Ovary (tissue), 9 donors: ENCODE measurements around the gene EIF2D. TPM values are rescaled to one million over a fixed set of nuclear protein-coding genes. Genes with fewer than 3 reads are reported as not detected.

Source experiments
- DNase-seq, 5 donors: peaks; one replicate each; pipeline ENCODE4 v3.0.0-alpha.2; 2019 to 2020
- H3K27ac ChIP-seq, 2 donors: fragments of 200-600 bp; one replicate each; pipeline versions ENCODE4 v1.5.1 to v1.8.0; 2019 to 2022
- H3K27me3 ChIP-seq: fragments of 200-600 bp; one replicate; pipeline ENCODE4 v1.8.0; 2022
- H3K36me3 ChIP-seq: fragments of 200-600 bp; sonication (generic); one replicate; pipeline ENCODE4 v1.5.1; 2019
- H3K4me1 ChIP-seq: one replicate; pipeline ENCODE4 v1.8.1; 2013; ENCODE audit warnings: mild to moderate bottlenecking, moderate library complexity; ENCODE audit not compliant: insufficient read depth
- H3K4me3 ChIP-seq: fragments of 200-600 bp; sonication (generic); one replicate; pipeline ENCODE4 v1.5.1; 2017
- H3K9me3 ChIP-seq, 2 donors: fragments of 200-600 bp in 1 of 2; sonication (generic) in 1 of 2; one replicate each; pipeline versions ENCODE4 v1.5.1 to v1.8.1; 2013 to 2019; ENCODE audit warnings: mild to moderate bottlenecking in 1 of 2, moderate library complexity in 1 of 2
- CTCF ChIP-seq, 3 donors: fragments of 450-650 bp in 2 of 3; fragments of 200-600 bp in 1 of 3; IDR thresholded peaks; one replicate each; pipeline versions ENCODE4 v1.5.1 to v1.8.0; 2016 to 2022; ENCODE audit warnings: antibody characterized with exemption in 3 of 3, mild to moderate bottlenecking in 1 of 3
- EP300 ChIP-seq: sonication (generic); formaldehyde crosslinking; IDR thresholded peaks from one replicate; pipeline ENCODE4 v1.6.1; 2017; ENCODE audit warnings: antibody characterized with exemption
- POLR2A ChIP-seq: fragments of 450-650 bp; IDR thresholded peaks from one replicate; pipeline ENCODE4 v1.6.1; 2017; ENCODE audit warnings: antibody characterized with exemption, mild to moderate bottlenecking, moderate library complexity
- WGBS, 3 donors: extraction: QIAGEN DNeasy Blood & Tissue Kit in 1 of 3; methylation state at CpG; one replicate each; pipeline versions ENCODE4 v1.1.5 to v1.1.7; 2013 to 2017; 5-methylcytosine and 5-hydroxymethylcytosine counted together
- intact Hi-C, 4 donors: fragments of 100-400 bp; cut with DNase I; formaldehyde crosslinking; loops; one replicate each; pipeline versions ENCODE4 v1.11.0 to v1.15.1; 2022 to 2023
- polyA plus RNA-seq, 2 donors: library from polyadenylated mRNA; stranded (reverse); fragments of 200-250 nt in 1 of 2; fragments of 350-450 nt in 1 of 2; fragmentation: Illumina TruSeq in 1 of 2; extraction: RNeasy Lipid Tissue Mini Kit (QIAGEN cat#74804) in 1 of 2; gene quantifications; one replicate each; pipeline ENCODE4 v1.2.3, GENCODE V29; 2013 to 2014
- total RNA-seq, 7 donors: library from RNA; depleted of rRNA in 2 of 7; stranded (reverse); fragments of >200 nt in 2 of 7; fragmentation: NEBNext Ultra II Directional in 3 of 7; extraction: Animal tissue kit (Norgen Biotek cat#: 25700) in 3 of 7; gene quantifications; one replicate each; pipeline versions ENCODE4 v1.1.0 to v1.2.4, GENCODE V29; 2016 to 2023
- donor health status: DM: no; HTN: no; CAD: no; lungs with moderate emphysema.
- donor health status: DM: no; HTN: no; CAD: no.
- donor health status: Bipolar disorder and iron deficiency.
- donor health status: DM: yes; HTN: yes; CAD: no.
- donor health status: DM: no; HTN: no; CAD: no.
- donor health status: DM: yes; HTN: yes; CAD: no.

EIF2D gene
- total and polyA plus RNA-seq, 9 donors, result 46.4 to 90.0 (median 61.0) TPM

DNA sequence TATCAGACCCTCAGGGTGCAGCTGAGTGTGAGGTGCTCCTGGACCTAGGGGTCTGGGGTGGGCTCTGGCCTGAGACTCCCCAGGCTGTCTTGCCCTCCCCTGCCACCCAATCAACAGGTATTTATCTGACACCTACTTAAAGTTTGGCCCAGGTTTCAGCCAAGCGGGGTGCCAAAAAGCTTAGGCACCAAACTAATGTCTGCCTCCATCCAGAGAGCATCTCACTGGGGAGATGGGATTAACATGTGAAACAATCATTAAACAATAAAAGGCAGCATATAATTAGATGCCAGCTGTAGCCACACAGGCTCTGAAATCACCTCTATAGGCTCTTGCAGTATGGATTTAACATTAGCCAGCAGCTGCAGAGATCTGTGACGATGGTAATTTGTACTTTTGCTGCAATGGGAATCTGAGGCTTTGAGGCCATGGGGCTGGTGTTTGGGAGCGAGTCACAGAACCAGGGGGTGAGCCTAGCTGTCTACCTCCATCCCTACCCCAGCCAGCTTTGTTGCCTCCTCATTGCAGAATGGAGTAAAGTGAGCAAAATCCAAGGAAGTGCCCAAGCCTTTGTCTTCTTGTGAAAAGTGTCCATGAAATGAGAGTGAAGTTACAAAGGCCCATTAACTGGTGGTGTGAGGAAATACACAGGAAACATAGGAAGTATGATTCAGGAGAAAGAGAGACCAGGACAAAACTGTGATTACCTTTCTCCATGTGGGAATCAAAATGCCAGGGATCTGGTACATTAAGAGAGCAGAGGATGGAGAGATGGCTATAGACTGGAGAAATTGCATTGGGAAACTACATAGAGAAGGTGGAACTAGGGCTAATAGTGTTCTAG, 36.1 kb downstream of the EIF2D start:
- no peaks in the 10 kb centered on the region for H3K4me1 ChIP-seq
- no peaks in the 10 kb centered on the region for H3K36me3 ChIP-seq
- H3K9me3 ChIP-seq, result no peaks in the 10 kb centered on the region
- H3K27me3 ChIP-seq, result no peaks in the 10 kb centered on the region
- H3K4me3 ChIP-seq, result no peak overlapping the region
- no peak for DNase-seq
- no peak for TF ChIP-seq EP300
- TF ChIP-seq CTCF (IDR thresholded peaks at IDR 0.05), result no peak
- WGBS, 3 donors, result 97 to 98% (median 98%) methylated on average over 3 of the region's 3 CpGs
- intact Hi-C loops, result no loop called here
- no peak overlapping the region for H3K27ac ChIP-seq

DNA sequence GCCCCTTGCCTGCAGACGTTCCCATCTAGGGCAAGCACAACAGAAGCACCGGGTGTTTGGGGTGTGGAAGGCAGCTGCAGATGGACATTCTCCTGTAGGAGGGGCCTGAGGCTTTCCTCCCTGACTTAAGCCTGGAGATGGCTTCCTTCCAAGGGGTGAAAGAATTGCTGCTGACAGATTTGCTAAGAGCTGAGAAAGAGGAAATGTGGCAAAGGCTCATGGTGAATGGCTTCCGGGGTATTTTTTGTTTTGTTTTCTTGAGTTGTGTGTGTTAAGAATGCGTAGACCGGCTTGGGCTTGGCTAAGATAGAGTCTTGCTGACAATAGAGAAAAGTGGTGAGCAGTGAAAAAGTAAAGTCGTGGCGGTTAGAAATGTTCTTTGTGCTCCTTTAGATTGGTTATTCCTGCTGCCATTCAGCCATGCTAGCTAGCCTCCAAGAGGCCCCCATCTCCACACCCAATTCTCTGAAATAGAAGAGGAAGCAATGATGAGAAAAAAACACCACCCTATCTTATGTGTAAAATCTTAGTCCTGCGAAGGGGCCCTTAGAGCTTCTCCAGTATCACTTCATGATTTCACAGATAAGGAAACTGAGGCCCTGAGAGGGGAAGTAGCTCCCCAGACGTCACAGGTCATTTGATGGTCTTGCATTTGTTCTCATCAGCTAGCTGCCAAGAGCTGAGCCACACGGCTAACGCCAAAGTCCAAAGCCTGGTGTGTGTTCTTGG, 36.9 kb downstream of the EIF2D start:
- Histone ChIP-seq H3K36me3 (no peaks in the 10 kb centered on the region), H3K27me3 (no peaks in the 10 kb centered on the region), H3K9me3 (no peaks in the 10 kb centered on the region), H3K4me3 (no peak overlapping the region), H3K27ac (no peak overlapping the region), H3K4me1 (no peaks in the 10 kb centered on the region)
- TF ChIP-seq EP300 (no peak), CTCF (IDR thresholded peaks at IDR 0.05) (no peak), POLR2A (no peak)
- intact Hi-C loops, result no loop called here
- DNase-seq, result no peak
- WGBS, 3 donors, result 35 to 49% (median 42%) methylated on average over 11 of the region's 11 CpGs

GRCh38 chr1:206573762-206574161, 38.5 kb downstream of the EIF2D start:
- TF ChIP-seq POLR2A (no peak), EP300 (no peak), CTCF (IDR thresholded peaks at IDR 0.05) (no peak)
- Histone ChIP-seq H3K4me1 (no peaks in the 10 kb centered on the region), H3K27me3 (no peaks in the 10 kb centered on the region), H3K36me3 (no peaks in the 10 kb centered on the region), H3K9me3 (no peaks in the 10 kb centered on the region), H3K4me3 (no peak overlapping the region), H3K27ac (no peak overlapping the region)
- 86 to 93% (median 91%) methylated on average over 4 of the region's 4 CpGs for WGBS, 3 donors
- intact Hi-C loops, result no loop called here
- no peak for DNase-seq

DNA sequence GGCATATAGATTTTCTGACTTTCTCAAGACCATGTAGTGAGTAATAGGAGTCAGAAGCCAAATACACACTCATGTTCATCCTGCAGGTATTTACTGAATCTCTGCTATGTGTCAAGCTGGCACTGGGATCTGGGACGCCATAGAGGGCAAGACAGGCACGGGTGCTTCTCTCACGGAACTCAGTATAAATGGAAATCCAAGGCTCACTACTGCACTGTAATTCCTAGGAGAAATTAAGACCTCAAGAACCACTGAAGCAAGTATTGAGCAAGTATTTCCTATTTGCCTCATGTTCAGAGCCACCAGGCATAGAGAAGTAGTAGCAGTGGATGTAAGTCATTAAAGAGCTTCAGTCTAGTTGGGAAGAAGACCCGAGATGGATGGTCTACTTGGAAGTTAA, 38.9 kb downstream of the EIF2D start:
- no peak for TF ChIP-seq POLR2A
- TF ChIP-seq EP300, result no peak
- no peak for TF ChIP-seq CTCF (IDR thresholded peaks at IDR 0.05)
- H3K27ac ChIP-seq, result no peak overlapping the region
- DNase-seq, result no peak
- WGBS, 3 donors, result 82 to 91% (median 88%) methylated on average over 4 of the region's 4 CpGs
- no peaks in the 10 kb centered on the region for H3K27me3 ChIP-seq
- H3K9me3 ChIP-seq, result no peaks in the 10 kb centered on the region
- no peaks in the 10 kb centered on the region for H3K4me1 ChIP-seq
- no peaks in the 10 kb centered on the region for H3K36me3 ChIP-seq
- H3K4me3 ChIP-seq, result no peak overlapping the region
- intact Hi-C loops, result no loop called here
